ENCODE results near the gene SRSF8. TPM values are rescaled to one million over a fixed set of nuclear protein-coding genes. Genes with fewer than 3 reads are reported as not detected.

SRSF8 gene
- total RNA-seq, 1 donor from 2014 or later = 43.6 TPM

Other genes with a start within 250 kb of the SRSF8 start
- 41.1 TPM for gene CWC15, start 93.4 kb upstream of the SRSF8 start, total RNA-seq
- gene KDM4D, start 93.2 kb upstream of the SRSF8 start, total RNA-seq = 0.66 TPM
- gene KDM4E, start 41.7 kb upstream of the SRSF8 start, total RNA-seq = not detected
- not detected for gene KDM4F, start 17.5 kb upstream of the SRSF8 start, total RNA-seq
- 65.6 TPM for gene ENDOD1, start 22.9 kb downstream of the SRSF8 start, total RNA-seq
- gene SESN3, start 164.3 kb downstream of the SRSF8 start, total RNA-seq = 46.9 TPM

Measured in mucosa of gallbladder (tissue), 1 donor.